Measurements from ENCODE around the gene IQGAP3. TPM values are rescaled to one million over a fixed set of nuclear protein-coding genes. Genes with fewer than 3 reads are reported as not detected.

The IQGAP3 gene, protein sequence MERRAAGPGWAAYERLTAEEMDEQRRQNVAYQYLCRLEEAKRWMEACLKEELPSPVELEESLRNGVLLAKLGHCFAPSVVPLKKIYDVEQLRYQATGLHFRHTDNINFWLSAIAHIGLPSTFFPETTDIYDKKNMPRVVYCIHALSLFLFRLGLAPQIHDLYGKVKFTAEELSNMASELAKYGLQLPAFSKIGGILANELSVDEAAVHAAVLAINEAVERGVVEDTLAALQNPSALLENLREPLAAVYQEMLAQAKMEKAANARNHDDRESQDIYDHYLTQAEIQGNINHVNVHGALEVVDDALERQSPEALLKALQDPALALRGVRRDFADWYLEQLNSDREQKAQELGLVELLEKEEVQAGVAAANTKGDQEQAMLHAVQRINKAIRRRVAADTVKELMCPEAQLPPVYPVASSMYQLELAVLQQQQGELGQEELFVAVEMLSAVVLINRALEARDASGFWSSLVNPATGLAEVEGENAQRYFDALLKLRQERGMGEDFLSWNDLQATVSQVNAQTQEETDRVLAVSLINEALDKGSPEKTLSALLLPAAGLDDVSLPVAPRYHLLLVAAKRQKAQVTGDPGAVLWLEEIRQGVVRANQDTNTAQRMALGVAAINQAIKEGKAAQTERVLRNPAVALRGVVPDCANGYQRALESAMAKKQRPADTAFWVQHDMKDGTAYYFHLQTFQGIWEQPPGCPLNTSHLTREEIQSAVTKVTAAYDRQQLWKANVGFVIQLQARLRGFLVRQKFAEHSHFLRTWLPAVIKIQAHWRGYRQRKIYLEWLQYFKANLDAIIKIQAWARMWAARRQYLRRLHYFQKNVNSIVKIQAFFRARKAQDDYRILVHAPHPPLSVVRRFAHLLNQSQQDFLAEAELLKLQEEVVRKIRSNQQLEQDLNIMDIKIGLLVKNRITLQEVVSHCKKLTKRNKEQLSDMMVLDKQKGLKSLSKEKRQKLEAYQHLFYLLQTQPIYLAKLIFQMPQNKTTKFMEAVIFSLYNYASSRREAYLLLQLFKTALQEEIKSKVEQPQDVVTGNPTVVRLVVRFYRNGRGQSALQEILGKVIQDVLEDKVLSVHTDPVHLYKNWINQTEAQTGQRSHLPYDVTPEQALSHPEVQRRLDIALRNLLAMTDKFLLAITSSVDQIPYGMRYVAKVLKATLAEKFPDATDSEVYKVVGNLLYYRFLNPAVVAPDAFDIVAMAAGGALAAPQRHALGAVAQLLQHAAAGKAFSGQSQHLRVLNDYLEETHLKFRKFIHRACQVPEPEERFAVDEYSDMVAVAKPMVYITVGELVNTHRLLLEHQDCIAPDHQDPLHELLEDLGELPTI (N-terminal part only)
- total RNA-seq, result 1 to 10 TPM in 2 of 4 donors, under 1 TPM in 2; 0.21 to 2.4 (median 0.97) TPM

- Histone ChIP-seq H3K27me3 (no peaks in the 10 kb centered on the region), H3K27ac (peak within 1 kb of the TSS in 2 of 4 donors; percentile 20 to 63), H3K36me3 (no peaks in the 10 kb centered on the region), H3K4me3 (peak within 1 kb of the TSS in 3 of 4 donors; percentile 38 to 54 (median 48)), H3K4me1 (peaks cover 0 to 23% (median 15%) of the 10 kb centered on the region in 4 donors), H3K9me3 (no peaks in the 10 kb centered on the region)
- TF ChIP-seq, protein P1, sequence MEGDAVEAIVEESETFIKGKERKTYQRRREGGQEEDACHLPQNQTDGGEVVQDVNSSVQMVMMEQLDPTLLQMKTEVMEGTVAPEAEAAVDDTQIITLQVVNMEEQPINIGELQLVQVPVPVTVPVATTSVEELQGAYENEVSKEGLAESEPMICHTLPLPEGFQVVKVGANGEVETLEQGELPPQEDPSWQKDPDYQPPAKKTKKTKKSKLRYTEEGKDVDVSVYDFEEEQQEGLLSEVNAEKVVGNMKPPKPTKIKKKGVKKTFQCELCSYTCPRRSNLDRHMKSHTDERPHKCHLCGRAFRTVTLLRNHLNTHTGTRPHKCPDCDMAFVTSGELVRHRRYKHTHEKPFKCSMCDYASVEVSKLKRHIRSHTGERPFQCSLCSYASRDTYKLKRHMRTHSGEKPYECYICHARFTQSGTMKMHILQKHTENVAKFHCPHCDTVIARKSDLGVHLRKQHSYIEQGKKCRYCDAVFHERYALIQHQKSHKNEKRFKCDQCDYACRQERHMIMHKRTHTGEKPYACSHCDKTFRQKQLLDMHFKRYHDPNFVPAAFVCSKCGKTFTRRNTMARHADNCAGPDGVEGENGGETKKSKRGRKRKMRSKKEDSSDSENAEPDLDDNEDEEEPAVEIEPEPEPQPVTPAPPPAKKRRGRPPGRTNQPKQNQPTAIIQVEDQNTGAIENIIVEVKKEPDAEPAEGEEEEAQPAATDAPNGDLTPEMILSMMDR (IDR thresholded peaks at IDR 0.05), result no peak
- peak in 1 of 2 donors; percentile 89 for TF ChIP-seq EP300 (IDR thresholded peaks at IDR 0.05)
- DNase-seq (ENCODE audit: low spot score in 2 of 2), result peak; percentile 53 to 59
- 1 to 2% methylated on average over 25 to 36 of the region's 38 CpGs for WGBS, 2 donors
Observed at GRCh38 chr1:156571919-156572662, at the start of gene IQGAP3. IQGAP3 (minus strand) TSS chr1:156572565; CDS start chr1:156572529, 36 bp downstream.

- no peak for DNase-seq (ENCODE audit: low spot score in 2 of 2)
- TF ChIP-seq POLR2A (IDR thresholded peaks at IDR 0.05) (no peak), EP300 (IDR thresholded peaks at IDR 0.05) (no peak)
- TF ChIP-seq, protein P1 (IDR thresholded peaks at IDR 0.05), result no peak
- Histone ChIP-seq H3K27ac (no peak overlapping the region), H3K4me3 (no peak overlapping the region), H3K4me1 (peaks cover 0 to 27% (median 8%) of the 10 kb centered on the region in 4 donors), H3K9me3 (no peaks in the 10 kb centered on the region), H3K27me3 (peaks cover 0 to 68% of the 10 kb centered on the region in 2 donors), H3K36me3 (no peaks in the 10 kb centered on the region)
- WGBS, 2 donors, result 23 to 27% methylated on average over 6 of the region's 6 CpGs
Observed at GRCh38 chr1:156619582-156619955, 47.2 kb upstream of the IQGAP3 start.

DNA sequence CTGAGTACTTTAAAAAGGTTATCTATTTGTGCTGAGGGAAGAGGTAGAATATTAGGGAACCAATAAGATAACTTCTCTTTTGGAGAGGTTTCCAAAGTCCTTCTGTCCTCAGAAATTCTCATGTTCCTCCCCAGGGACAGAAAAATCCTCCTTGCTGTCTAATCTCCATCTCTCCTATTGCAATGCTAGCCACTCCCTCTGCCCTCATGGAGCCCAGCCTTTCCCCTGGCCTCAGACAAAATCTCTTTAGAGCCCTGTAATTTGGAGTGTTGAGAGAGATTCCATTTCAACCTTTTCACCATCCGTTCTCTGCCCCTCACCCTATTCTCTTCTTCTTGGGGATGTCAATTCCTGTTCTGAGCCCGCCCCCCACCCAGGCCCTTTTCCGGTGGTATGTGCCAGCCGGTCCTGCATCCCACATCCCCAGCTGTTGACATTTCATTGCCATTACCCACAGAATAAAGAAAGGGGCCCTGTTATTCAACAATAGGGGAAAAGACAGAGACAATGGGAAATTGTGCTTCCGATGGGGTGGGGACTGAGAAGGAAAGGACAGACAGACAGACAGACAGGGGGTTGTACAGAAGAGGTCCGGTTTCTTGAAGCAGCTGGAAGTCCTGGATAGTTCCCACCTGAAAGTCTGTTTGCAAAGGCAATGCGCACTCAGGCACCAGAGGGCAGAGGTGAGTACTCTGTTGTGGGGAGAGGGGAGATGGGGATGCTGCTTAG, 46.7 kb upstream of the IQGAP3 start, which contains the start of gene HAPLN2:
HAPLN2 (plus strand) TSS at position 563 of the 729 bp plus-strand sequence. CDS start 4,076 bp downstream, outside the sequence.
- Histone ChIP-seq H3K27ac (no peak within 1 kb of the TSS), H3K9me3 (no peaks in the 10 kb centered on the region), H3K36me3 (no peaks in the 10 kb centered on the region), H3K27me3 (peaks cover 0 to 63% of the 10 kb centered on the region in 2 donors), H3K4me3 (no peak within 1 kb of the TSS), H3K4me1 (peaks cover 0 to 21% (median 3%) of the 10 kb centered on the region in 4 donors)
- no peak for TF ChIP-seq POLR2A (IDR thresholded peaks at IDR 0.05)
- TF ChIP-seq, protein P1 (IDR thresholded peaks at IDR 0.05), result peak in 3 of 5 experiments; percentile 8 to 16 (median 12)
- WGBS, 2 donors, result 8 to 9% methylated on average over 7 of the region's 7 CpGs
- DNase-seq (ENCODE audit: low spot score in 2 of 2), result no peak

- WGBS, 2 donors, result 8 to 10% methylated on average over 5 of the region's 5 CpGs
Observed at GRCh38 chr1:156616463-156616862, 44.1 kb upstream of the IQGAP3 start.

More at GRCh38 chr1:156616463-156616862, 44.1 kb upstream of the IQGAP3 start:
- no peak overlapping the region for H3K4me3 ChIP-seq
- peaks cover 0 to 16% (median 0%) of the 10 kb centered on the region in 4 donors for H3K4me1 ChIP-seq
- TF ChIP-seq POLR2A (IDR thresholded peaks at IDR 0.05) (no peak), EP300 (IDR thresholded peaks at IDR 0.05) (peak in 1 of 2 donors; percentile 9)
- no peaks in the 10 kb centered on the region for H3K36me3 ChIP-seq
- peaks cover 0 to 49% of the 10 kb centered on the region in 2 donors for H3K27me3 ChIP-seq
- H3K9me3 ChIP-seq, result no peaks in the 10 kb centered on the region
- H3K27ac ChIP-seq, result peak overlapping the region in 2 of 4 donors; percentile 48 to 61
- no peak for DNase-seq (ENCODE audit: low spot score in 2 of 2)
